ENCODE data around the gene LRRC8B.
"Not testable (repeated sequence)": the region's sequence is repeated elsewhere in the genome, so short reads cannot be mapped to it uniquely, and the experiment has no call there.

The LRRC8B gene

GRCh38 chr1:89499320-89499719 lies 25.3 kb upstream of the LRRC8B start:
- no peak overlapping the region for H3K27ac ChIP-seq (ENCODE audit: low read length)
- H3K9me3 ChIP-seq (ENCODE audit: control insufficient read depth, insufficient read depth, low read length), result no peaks in the 10 kb centered on the region
- no CpG with 5 or more reads among the region's 6 CpGs for WGBS (ENCODE audit: insufficient coverage, insufficient read length)
- DNase-seq (ENCODE audit: low read depth, low spot score), result no peak
- H3K4me3 ChIP-seq (ENCODE audit: low read length), result no peak overlapping the region
- H3K27me3 ChIP-seq (ENCODE audit: control insufficient read depth, insufficient read depth, low read length), result no peaks in the 10 kb centered on the region
- H3K36me3 ChIP-seq (ENCODE audit: control insufficient read depth, insufficient read depth, low read length), result no peaks in the 10 kb centered on the region
- no peaks in the 10 kb centered on the region for H3K4me1 ChIP-seq (ENCODE audit: control insufficient read depth, insufficient read depth, low read length)

- DNase-seq (ENCODE audit: low read depth, low spot score), result no peak
- Histone ChIP-seq H3K9me3 (ENCODE audit: control insufficient read depth, insufficient read depth, low read length) (no peaks in the 10 kb centered on the region; the same call in 1 of the 2 replicates), H3K27me3 (ENCODE audit: control insufficient read depth, insufficient read depth, low read length) (no peaks in the 10 kb centered on the region), H3K27ac (ENCODE audit: low read length) (no peak overlapping the region), H3K36me3 (ENCODE audit: control insufficient read depth, insufficient read depth, low read length) (no peaks in the 10 kb centered on the region), H3K4me1 (ENCODE audit: control insufficient read depth, insufficient read depth, low read length) (no peaks in the 10 kb centered on the region), H3K4me3 (ENCODE audit: low read length) (no peak overlapping the region)
- no CpG with 5 or more reads among the region's 2 CpGs for WGBS (ENCODE audit: insufficient coverage, insufficient read length)
These were observed 22.6 kb upstream of the LRRC8B start for GRCh38 chr1:89502042-89502441.

GRCh38 chr1:89502895-89503294 lies 21.7 kb upstream of the LRRC8B start:
- Histone ChIP-seq H3K4me1 (ENCODE audit: control insufficient read depth, insufficient read depth, low read length) (no peaks in the 10 kb centered on the region), H3K36me3 (ENCODE audit: control insufficient read depth, insufficient read depth, low read length) (no peaks in the 10 kb centered on the region), H3K27ac (ENCODE audit: low read length) (no peak overlapping the region), H3K4me3 (ENCODE audit: low read length) (no peak overlapping the region), H3K27me3 (ENCODE audit: control insufficient read depth, insufficient read depth, low read length) (no peaks in the 10 kb centered on the region), H3K9me3 (ENCODE audit: control insufficient read depth, insufficient read depth, low read length) (no peaks in the 10 kb centered on the region; the same call in 1 of the 2 replicates)
- DNase-seq (ENCODE audit: low read depth, low spot score), result no peak
- WGBS (ENCODE audit: insufficient coverage, insufficient read length), result no CpG with 5 or more reads among the region's 1 CpG

- Histone ChIP-seq H3K27me3 (ENCODE audit: control insufficient read depth, insufficient read depth, low read length) (no peaks in the 10 kb centered on the region), H3K4me1 (ENCODE audit: control insufficient read depth, insufficient read depth, low read length) (no peaks in the 10 kb centered on the region), H3K36me3 (ENCODE audit: control insufficient read depth, insufficient read depth, low read length) (no peaks in the 10 kb centered on the region), H3K4me3 (ENCODE audit: low read length) (no peak overlapping the region), H3K9me3 (ENCODE audit: control insufficient read depth, insufficient read depth, low read length) (no peaks in the 10 kb centered on the region; the same call in 1 of the 2 replicates), H3K27ac (ENCODE audit: low read length) (no peak overlapping the region)
- no peak for DNase-seq (ENCODE audit: low read depth, low spot score)
- WGBS (ENCODE audit: insufficient coverage, insufficient read length), result no CpG with 5 or more reads among the region's 2 CpGs
These were observed 20.9 kb upstream of the LRRC8B start for GRCh38 chr1:89503690-89504089.

DNA sequence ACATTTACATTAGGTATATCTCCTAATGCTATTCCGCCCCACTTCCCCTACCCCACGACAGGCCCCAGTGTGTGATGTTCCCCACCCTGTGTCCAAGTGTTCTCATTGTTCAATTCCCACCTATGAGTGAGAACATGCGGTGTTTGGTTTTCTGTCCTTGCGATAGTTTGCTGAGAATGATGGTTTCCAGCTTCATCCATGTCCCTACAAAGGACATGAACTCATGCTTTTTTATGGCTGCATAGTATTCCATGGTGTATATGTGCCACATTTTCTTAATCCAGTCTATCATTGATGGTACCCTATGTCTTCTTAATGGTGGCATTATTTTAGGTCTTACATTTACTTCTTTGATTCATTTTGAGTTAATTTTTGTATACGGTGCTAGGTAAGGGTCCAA lies 14.6 kb upstream of the LRRC8B start:
- H3K4me3 ChIP-seq (ENCODE audit: low read length); H3K9me3 ChIP-seq (ENCODE audit: control insufficient read depth, insufficient read depth, low read length); H3K27me3 ChIP-seq (ENCODE audit: control insufficient read depth, insufficient read depth, low read length); H3K36me3 ChIP-seq (ENCODE audit: control insufficient read depth, insufficient read depth, low read length); H3K27ac ChIP-seq (ENCODE audit: low read length); DNase-seq (ENCODE audit: low read depth, low spot score); H3K4me1 ChIP-seq (ENCODE audit: control insufficient read depth, insufficient read depth, low read length): not testable (repeated sequence)
- WGBS (ENCODE audit: insufficient coverage, insufficient read length), result no CpG with 5 or more reads among the region's 5 CpGs

- Histone ChIP-seq H3K27me3 (ENCODE audit: control insufficient read depth, insufficient read depth, low read length) (no peaks in the 10 kb centered on the region), H3K9me3 (ENCODE audit: control insufficient read depth, insufficient read depth, low read length) (no peaks in the 10 kb centered on the region), H3K27ac (ENCODE audit: low read length) (no peak overlapping the region), H3K36me3 (ENCODE audit: control insufficient read depth, insufficient read depth, low read length) (no peaks in the 10 kb centered on the region), H3K4me1 (ENCODE audit: control insufficient read depth, insufficient read depth, low read length) (no peaks in the 10 kb centered on the region), H3K4me3 (ENCODE audit: low read length) (no peak overlapping the region)
- WGBS (ENCODE audit: insufficient coverage, insufficient read length), result no CpG with 5 or more reads among the region's 1 CpG
- no peak for DNase-seq (ENCODE audit: low read depth, low spot score)
These were observed 11.5 kb upstream of the LRRC8B start for GRCh38 chr1:89512996-89513720.

- no peaks in the 10 kb centered on the region for H3K27me3 ChIP-seq (ENCODE audit: control insufficient read depth, insufficient read depth, low read length)
- no peak overlapping the region for H3K27ac ChIP-seq (ENCODE audit: low read length)
- H3K4me3 ChIP-seq (ENCODE audit: low read length), result no peak overlapping the region
- no peaks in the 10 kb centered on the region for H3K4me1 ChIP-seq (ENCODE audit: control insufficient read depth, insufficient read depth, low read length)
- no peaks in the 10 kb centered on the region for H3K9me3 ChIP-seq (ENCODE audit: control insufficient read depth, insufficient read depth, low read length)
- WGBS (ENCODE audit: insufficient coverage, insufficient read length), result no CpG with 5 or more reads among the region's 4 CpGs
- no peaks in the 10 kb centered on the region for H3K36me3 ChIP-seq (ENCODE audit: control insufficient read depth, insufficient read depth, low read length)
- DNase-seq (ENCODE audit: low read depth, low spot score), result no peak
These were observed 8.6 kb upstream of the LRRC8B start for GRCh38 chr1:89516055-89516454.

DNA sequence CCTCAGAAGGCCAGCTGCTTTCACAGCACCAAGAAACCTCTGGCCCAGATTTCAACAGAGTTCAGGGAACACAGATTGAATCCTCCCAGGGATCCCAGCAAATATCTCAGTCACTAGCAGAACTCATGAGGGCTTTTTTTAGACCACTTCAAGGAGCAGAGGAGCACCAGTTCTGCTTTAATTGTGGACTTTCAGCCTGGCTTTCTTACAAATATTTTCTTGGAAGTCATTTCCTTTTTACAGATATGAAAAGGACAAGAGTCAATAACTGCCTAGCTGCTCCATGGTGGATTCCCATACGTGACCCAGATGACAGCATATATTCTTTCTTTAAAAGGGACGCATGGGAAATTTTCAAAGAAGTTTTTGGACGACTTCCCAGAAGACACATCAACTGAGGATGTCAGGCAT lies 6.4 kb upstream of the LRRC8B start:
- Histone ChIP-seq H3K27ac (ENCODE audit: low read length) (no peak overlapping the region), H3K9me3 (ENCODE audit: control insufficient read depth, insufficient read depth, low read length) (no peaks in the 10 kb centered on the region), H3K27me3 (ENCODE audit: control insufficient read depth, insufficient read depth, low read length) (no peaks in the 10 kb centered on the region), H3K4me1 (ENCODE audit: control insufficient read depth, insufficient read depth, low read length) (no peaks in the 10 kb centered on the region), H3K4me3 (ENCODE audit: low read length) (no peak overlapping the region), H3K36me3 (ENCODE audit: control insufficient read depth, insufficient read depth, low read length) (no peaks in the 10 kb centered on the region)
- WGBS (ENCODE audit: insufficient coverage, insufficient read length), result no CpG with 5 or more reads among the region's 3 CpGs
- DNase-seq (ENCODE audit: low read depth, low spot score), result no peak

DNA sequence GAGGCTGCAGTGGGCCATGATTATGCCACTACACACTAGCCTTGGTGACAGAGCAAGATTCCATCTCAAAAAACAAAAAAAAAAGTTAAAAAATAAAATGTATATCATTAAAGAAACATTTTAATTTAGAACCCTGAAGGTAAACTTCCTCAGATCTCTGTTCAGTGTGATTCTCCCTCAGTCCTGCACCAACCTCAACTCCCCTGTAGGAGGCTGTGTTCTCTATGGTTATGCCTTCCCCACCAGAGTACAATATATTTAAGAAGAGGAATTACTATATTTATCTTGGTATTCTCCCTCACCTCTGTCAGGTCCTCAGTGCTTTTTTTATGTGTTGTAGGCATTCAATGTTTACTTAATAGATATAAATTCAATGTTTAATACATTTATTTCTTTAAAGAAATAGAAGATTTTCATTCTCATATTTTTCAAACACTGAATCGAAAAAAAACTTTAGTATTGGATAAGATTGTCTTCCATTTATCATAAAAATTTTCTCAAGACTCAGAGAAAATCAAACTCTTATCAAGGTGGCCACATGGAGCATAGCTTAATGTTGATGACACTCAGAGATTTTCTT lies 4.8 kb upstream of the LRRC8B start:
- Histone ChIP-seq H3K4me3 (ENCODE audit: low read length) (no peak overlapping the region), H3K9me3 (ENCODE audit: control insufficient read depth, insufficient read depth, low read length) (no peaks in the 10 kb centered on the region), H3K36me3 (ENCODE audit: control insufficient read depth, insufficient read depth, low read length) (no peaks in the 10 kb centered on the region), H3K27me3 (ENCODE audit: control insufficient read depth, insufficient read depth, low read length) (no peaks in the 10 kb centered on the region), H3K27ac (ENCODE audit: low read length) (no peak overlapping the region), H3K4me1 (ENCODE audit: control insufficient read depth, insufficient read depth, low read length) (no peaks in the 10 kb centered on the region)
- DNase-seq (ENCODE audit: low read depth, low spot score), result no peak
- WGBS (ENCODE audit: insufficient coverage, insufficient read length), result no CpG with 5 or more reads among the region's 1 CpG

- not testable (repeated sequence) for H3K27ac ChIP-seq (ENCODE audit: low read length); DNase-seq (ENCODE audit: low read depth, low spot score); H3K9me3 ChIP-seq (ENCODE audit: control insufficient read depth, insufficient read depth, low read length); H3K27me3 ChIP-seq (ENCODE audit: control insufficient read depth, insufficient read depth, low read length); H3K4me1 ChIP-seq (ENCODE audit: control insufficient read depth, insufficient read depth, low read length); H3K36me3 ChIP-seq (ENCODE audit: control insufficient read depth, insufficient read depth, low read length); H3K4me3 ChIP-seq (ENCODE audit: low read length)
- WGBS (ENCODE audit: insufficient coverage, insufficient read length), result no CpG with 5 or more reads among the region's 6 CpGs
These were observed 2.7 kb upstream of the LRRC8B start for GRCh38 chr1:89521977-89522376.
